Stimulated activated naive B cell treated with anti-CD40 and anti-IgM and Interleukin-4, amounts not matched to agents 10 μg/mL and 1 μg/mL and 100 μg/mL, for 72 hours (primary cell): ENCODE measurements around the gene PDLIM4.

ENCODE experiments used
- ATAC-seq, 2 donors: fragments of 150-1000 bp; cut with Tn5 transposase; replicated peaks; 2 replicates each; pipeline ENCODE4 v1.10.0; 2021; ENCODE audit warnings: moderate library complexity in 1 of 2
- DNase-seq: peaks from one replicate; pipeline ENCODE4 v3.0.0; 2021
- H3K27ac Mint-ChIP-seq: one replicate; pipeline ENCODE4 v1.8.0; 2022; ENCODE audit warnings: mild to moderate bottlenecking, mixed read lengths
- H3K27me3 Mint-ChIP-seq, 2 donors: one replicate each; pipeline ENCODE4 v1.8.0; 2022; ENCODE audit warnings: mixed read lengths in 2 of 2
- H3K36me3 Mint-ChIP-seq, 2 donors: one replicate each; pipeline ENCODE4 v1.8.0; 2022; ENCODE audit warnings: mixed read lengths in 2 of 2, mild to moderate bottlenecking in 1 of 2
- H3K4me1 Mint-ChIP-seq, 2 donors: one replicate each; pipeline ENCODE4 v1.8.0; 2022; ENCODE audit warnings: mixed read lengths in 2 of 2, mild to moderate bottlenecking in 1 of 2
- H3K4me3 Mint-ChIP-seq, 2 donors: one replicate each; pipeline ENCODE4 v1.8.0; 2022; ENCODE audit warnings: mild to moderate bottlenecking in 2 of 2, mixed read lengths in 2 of 2, moderate library complexity in 1 of 2
- H3K9me3 Mint-ChIP-seq, 2 donors: one replicate each; pipeline ENCODE4 v1.8.0; 2022; ENCODE audit warnings: mixed read lengths in 2 of 2, mild to moderate bottlenecking in 1 of 2

The PDLIM4 gene

DNA sequence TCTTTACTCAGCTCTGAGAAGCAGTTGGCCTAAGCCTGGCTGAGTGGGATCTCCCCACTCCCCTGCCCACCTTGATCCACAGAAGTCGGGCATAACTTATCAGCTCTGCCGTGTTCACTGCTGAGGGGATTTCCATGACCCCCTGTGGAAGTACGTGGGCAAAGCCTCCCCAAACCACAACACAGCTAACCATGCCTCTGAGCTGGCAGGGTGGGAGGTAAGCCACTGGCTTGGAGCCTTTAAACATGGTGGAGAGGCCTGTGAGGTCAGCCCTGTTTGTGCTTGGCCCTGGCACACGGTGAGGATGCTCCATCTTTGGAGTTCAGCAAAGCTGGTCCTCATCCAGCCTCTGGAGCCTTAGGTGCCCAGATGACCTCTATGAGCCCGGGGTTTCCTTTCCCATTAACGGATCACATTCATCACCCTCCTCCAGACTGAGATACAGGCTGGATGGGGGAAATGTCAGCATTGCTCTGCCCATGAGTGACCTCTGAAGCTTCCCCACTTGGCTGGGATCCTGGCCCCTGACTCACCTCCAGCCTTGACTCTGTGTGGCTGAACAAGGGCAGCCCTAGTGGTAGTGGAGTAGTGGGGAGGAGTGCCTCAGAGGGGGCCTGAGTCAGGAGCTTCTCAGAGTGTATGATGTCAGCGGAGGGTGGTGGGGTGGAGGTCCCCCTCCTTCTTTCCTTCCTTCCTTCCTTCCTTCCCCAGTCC, 6.2 kb downstream of the PDLIM4 start:
- no peak for DNase-seq
- ATAC-seq = peak; percentile 16 to 35
- H3K9me3 Mint-ChIP-seq = no peaks in the 10 kb centered on the region
- no peak overlapping the region for H3K27ac Mint-ChIP-seq
- peaks cover 28 to 45% of the 10 kb centered on the region in 2 donors for H3K4me1 Mint-ChIP-seq
- H3K36me3 Mint-ChIP-seq = no peaks in the 10 kb centered on the region
- H3K27me3 Mint-ChIP-seq = peaks cover 0 to 7% of the 10 kb centered on the region in 2 donors
- H3K4me3 Mint-ChIP-seq = no peak overlapping the region

DNA sequence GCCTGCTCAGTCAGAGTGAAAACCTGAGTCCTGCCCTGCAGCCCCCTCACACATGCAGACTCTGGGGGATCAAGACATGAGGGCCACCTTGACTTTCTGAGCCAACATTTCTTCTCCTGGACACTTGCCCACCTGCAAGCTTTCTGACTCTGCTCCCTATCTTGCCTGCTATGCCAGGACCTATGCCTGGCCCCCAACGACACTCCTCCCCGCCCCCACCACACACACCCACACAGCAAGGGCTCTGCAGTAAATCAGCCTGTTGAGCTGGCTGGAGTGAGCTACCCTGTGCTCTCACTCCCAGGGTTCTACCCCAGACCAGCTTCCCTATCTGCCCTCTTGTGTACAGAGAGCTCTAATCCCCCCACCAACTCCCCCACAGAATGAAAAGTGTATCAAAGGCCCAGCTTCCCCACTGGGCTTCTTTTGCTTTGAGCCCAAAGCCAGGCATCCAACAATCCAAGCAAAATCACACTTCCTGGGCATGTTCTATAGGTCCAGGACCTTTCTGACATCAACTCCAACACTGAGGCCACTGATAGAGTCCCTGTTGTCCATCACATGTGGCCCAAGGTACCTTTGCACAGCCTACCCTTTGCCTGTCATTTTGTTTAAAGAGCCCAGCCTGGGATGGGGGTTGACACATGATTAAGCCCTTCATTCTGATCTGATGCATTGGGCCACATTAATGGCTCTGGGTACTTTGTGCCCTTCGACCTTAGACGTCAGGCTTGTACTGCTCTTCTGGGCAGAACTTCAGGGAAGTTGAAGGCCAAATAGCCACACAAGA, 7.2 kb downstream of the PDLIM4 start:
- DNase-seq (no peak), ATAC-seq (no peak)
- Mint-ChIP-seq H3K4me1 (peaks cover 35 to 53% of the 10 kb centered on the region in 2 donors), H3K36me3 (no peaks in the 10 kb centered on the region), H3K27me3 (no peaks in the 10 kb centered on the region), H3K4me3 (no peak overlapping the region), H3K27ac (peak overlapping the region; percentile 10), H3K9me3 (no peaks in the 10 kb centered on the region)

GRCh38 chr5:132265336-132266030, 8.0 kb downstream of the PDLIM4 start:
- H3K4me3 Mint-ChIP-seq = no peak overlapping the region
- ATAC-seq = no peak
- H3K9me3 Mint-ChIP-seq = no peaks in the 10 kb centered on the region
- H3K27me3 Mint-ChIP-seq = no peaks in the 10 kb centered on the region
- DNase-seq = no peak
- H3K36me3 Mint-ChIP-seq = no peaks in the 10 kb centered on the region
- peak overlapping the region; percentile 10 for H3K27ac Mint-ChIP-seq
- peaks cover 32 to 46% of the 10 kb centered on the region in 2 donors for H3K4me1 Mint-ChIP-seq

DNA sequence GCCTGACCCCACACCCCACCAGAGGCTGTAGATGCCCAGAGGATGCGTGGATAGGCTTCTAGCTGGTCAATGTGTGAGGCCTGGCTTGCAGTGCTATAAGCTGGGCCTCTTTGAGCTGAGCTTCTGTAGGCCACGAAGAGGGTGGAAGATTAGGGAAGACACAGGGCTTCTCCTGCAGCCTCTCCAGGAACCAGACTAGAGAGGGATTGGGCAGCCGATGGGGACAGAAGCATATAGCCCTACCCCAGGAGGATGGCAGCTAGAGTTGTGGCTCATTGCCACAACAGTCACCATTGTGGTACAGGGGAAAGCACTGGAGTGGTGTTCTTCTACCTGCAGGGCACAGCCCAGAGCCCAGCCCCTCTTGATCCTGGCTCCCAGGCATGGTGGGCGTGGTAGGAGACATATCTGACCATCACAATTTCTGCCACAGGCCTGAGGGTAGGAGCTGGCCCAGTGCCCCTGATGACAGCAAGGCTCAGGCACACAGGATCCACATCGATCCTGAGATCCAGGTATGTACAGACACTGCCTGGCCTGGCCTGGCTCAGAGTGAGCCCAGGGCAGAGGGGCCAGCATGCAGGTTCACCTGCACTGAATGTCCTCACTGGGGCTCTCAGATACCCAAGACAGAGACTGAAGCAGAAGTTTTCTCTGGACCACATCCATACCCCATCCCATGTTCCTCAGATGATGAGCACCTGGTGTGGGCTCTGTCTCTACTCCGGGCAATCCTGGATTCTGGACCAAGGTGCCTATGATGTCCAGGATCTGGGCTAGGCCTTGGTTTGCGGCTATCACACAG, 8.7 kb downstream of the PDLIM4 start:
- no peak overlapping the region for H3K27ac Mint-ChIP-seq

GRCh38 chr5:132266836-132267160, 9.3 kb downstream of the PDLIM4 start:
- H3K27ac Mint-ChIP-seq = no peak overlapping the region
- H3K4me3 Mint-ChIP-seq = no peak overlapping the region
- ATAC-seq (no peak), DNase-seq (no peak)
- H3K36me3 Mint-ChIP-seq = no peaks in the 10 kb centered on the region
- H3K4me1 Mint-ChIP-seq = peaks cover 37 to 50% of the 10 kb centered on the region in 2 donors
- H3K9me3 Mint-ChIP-seq = no peaks in the 10 kb centered on the region
- peaks cover 0 to 9% of the 10 kb centered on the region in 2 donors for H3K27me3 Mint-ChIP-seq

More for the DNA sequence above, 8.7 kb downstream of the PDLIM4 start:
- Mint-ChIP-seq H3K36me3 (no peaks in the 10 kb centered on the region), H3K27me3 (peaks cover 0 to 5% of the 10 kb centered on the region in 2 donors), H3K4me1 (peaks cover 34 to 45% of the 10 kb centered on the region in 2 donors), H3K4me3 (no peak overlapping the region), H3K9me3 (no peaks in the 10 kb centered on the region)
- ATAC-seq = no peak
- no peak for DNase-seq

DNA sequence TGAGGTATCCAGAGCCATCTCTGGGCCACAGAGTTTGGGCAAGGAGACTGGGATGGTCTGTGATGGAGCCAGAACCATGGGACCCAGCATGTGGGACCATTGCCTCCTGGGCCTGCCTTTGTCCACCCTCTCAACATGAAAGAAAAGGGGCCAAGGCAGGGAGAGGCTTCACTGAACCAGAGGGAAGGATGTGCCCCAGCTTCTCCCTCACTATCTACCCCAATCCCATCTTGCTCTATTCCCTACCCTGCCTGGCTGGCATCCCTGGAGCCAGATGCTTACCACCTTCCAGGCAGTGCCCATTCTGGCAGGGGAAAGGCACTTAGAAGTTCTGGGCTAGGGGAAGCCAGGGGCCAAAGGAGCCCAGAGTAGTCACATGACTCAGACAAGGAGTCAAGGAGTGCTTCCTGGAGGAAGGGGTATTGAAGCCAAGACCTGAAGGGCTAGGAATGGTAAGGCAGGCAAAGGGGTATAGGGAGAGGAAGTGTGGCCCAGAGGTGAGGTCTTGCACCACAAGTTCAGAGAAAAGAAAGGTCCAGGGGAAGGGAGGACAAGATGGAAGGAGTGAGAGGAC, 9.8 kb downstream of the PDLIM4 start:
- Mint-ChIP-seq H3K4me3 (peak overlapping the region in 1 of 2 donors; percentile 8), H3K4me1 (peaks cover 37 to 54% of the 10 kb centered on the region in 2 donors), H3K27ac (no peak overlapping the region), H3K27me3 (peaks cover 2 to 13% of the 10 kb centered on the region in 2 donors), H3K36me3 (no peaks in the 10 kb centered on the region), H3K9me3 (no peaks in the 10 kb centered on the region)
- ATAC-seq = no peak
- DNase-seq = no peak

- Mint-ChIP-seq H3K27ac (peak overlapping the region; percentile 67), H3K9me3 (no peaks in the 10 kb centered on the region), H3K36me3 (no peaks in the 10 kb centered on the region), H3K4me1 (peaks cover 42 to 62% of the 10 kb centered on the region in 2 donors), H3K27me3 (peaks cover 9 to 22% of the 10 kb centered on the region in 2 donors), H3K4me3 (no peak overlapping the region)
- ATAC-seq (peak; percentile 10 to 14), DNase-seq (no peak)
These were observed 10.7 kb downstream of the PDLIM4 start for GRCh38 chr5:132267931-132268768.

DNA sequence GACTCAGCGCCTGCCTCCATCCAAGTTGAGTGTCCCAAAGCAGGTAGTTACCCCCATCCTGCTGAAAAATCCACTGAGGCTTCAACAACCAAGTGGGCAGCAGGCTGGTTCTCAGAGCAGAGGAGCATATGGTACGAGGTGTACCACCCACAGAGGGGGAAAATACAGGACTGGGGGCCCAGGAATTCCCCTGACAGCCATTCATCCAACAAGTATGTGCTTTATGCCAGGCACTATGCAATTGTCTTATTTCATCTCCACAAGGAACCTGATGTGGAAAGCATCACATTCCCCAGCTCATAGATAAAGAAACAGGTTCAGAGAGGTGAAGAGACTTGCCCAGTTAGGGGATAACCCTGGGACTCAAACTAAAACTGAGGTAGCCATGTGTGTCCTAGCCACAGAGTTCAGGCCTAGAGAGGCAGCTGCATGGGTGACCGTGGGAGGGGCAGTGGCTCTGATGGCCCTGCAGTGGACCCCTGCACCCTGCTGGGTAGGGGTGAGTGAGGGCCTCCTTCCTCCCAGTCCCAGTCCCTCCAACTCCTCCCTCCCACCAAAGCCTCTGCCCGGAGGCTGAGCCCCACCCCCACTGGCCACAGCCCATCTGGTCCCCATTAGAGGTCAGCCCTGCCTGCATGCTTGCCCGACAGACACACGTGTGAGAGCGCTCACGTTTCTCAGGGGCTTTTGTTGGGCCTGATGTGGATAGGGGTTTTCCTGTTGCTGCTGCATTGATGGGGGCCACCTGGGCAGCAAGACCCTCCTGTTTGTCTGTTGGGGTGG, 11.5 kb downstream of the PDLIM4 start:
- peak; percentile 87 to 92 for ATAC-seq
- no peaks in the 10 kb centered on the region for H3K9me3 Mint-ChIP-seq
- no peaks in the 10 kb centered on the region for H3K36me3 Mint-ChIP-seq
- peaks cover 39 to 57% of the 10 kb centered on the region in 2 donors for H3K4me1 Mint-ChIP-seq
- H3K4me3 Mint-ChIP-seq = no peak overlapping the region
- H3K27me3 Mint-ChIP-seq = peaks cover 15 to 30% of the 10 kb centered on the region in 2 donors
- peak; percentile 35 for DNase-seq
- H3K27ac Mint-ChIP-seq = peak overlapping the region; percentile 67

DNA sequence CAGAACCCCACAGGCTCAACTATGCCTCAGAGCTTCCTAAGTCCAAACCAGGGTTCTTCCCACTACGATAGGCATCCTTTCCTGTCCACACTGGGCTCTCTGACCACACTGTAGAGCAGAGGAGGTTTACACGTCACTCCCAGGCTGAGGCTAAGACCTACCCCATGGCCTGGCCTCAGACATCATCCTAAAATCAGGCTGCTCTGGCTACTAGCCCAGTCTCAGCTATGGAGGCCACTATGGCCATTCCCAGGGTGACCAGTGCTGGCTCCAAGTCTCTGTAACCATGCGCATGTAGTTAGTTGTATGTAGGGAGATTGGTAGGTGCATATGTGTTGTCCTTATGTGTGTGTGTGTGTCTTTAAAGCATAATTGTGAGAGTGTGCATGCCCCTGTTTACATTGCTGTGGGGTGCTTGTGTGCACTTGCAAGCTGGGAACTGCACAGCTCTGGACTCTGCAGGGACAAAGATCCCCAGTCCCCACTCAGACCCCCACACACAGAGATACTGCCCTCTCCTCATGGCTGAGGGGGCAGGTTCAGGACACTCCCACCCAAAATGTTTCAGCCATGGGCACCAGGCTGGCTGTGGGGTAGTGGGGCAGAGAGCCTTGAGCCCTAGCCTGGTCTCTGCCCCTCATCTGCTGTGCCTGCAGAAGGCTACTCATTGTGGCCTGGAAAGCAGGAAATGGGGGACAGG, 12.3 kb downstream of the PDLIM4 start:
- peaks cover 37 to 52% of the 10 kb centered on the region in 2 donors for H3K4me1 Mint-ChIP-seq
- H3K4me3 Mint-ChIP-seq = no peak overlapping the region
- peaks cover 21 to 39% of the 10 kb centered on the region in 2 donors for H3K27me3 Mint-ChIP-seq
- H3K9me3 Mint-ChIP-seq = no peaks in the 10 kb centered on the region
- H3K36me3 Mint-ChIP-seq = no peaks in the 10 kb centered on the region
- DNase-seq = no peak
- no peak overlapping the region for H3K27ac Mint-ChIP-seq
- no peak for ATAC-seq

DNA sequence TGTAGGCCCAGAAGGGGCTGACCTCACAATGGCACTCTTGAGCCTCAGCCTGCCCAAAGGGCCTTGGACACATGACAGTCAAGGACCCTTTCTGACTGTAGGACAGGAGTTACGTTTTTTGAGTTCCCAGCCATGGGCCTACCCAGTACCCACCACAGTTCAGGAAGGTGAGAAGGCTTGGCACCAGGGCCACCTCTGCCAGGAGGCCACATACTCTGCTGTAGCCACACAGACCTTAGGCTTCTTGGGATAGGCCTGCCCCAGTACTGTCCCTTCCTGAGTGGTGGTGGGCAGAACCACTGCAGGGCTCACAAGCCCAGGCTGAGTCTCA, 12.8 kb downstream of the PDLIM4 start:
- ATAC-seq = no peak

DNA sequence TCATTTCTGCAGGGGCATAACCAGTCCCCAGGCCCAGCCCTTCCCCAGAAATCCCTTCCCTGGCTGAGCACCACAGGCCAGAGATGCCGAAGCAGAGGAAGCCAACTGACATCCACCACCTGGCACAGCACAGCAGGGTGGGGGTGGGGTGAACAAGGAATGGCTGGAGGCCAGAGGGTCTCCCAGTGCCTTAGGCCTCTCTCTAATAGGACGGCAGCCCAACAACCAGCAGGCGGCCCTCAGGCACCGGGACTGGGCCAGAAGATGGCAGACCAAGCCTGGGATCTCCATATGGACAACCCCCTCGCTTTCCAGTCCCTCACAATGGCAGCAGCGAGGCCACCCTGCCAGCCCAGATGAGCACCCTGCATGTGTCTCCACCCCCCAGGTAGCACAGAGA, 13.2 kb downstream of the PDLIM4 start:
- H3K36me3 Mint-ChIP-seq = no peaks in the 10 kb centered on the region
- H3K27ac Mint-ChIP-seq = no peak overlapping the region
- ATAC-seq (no peak), DNase-seq (no peak)
- no peaks in the 10 kb centered on the region for H3K9me3 Mint-ChIP-seq
- peaks cover 37 to 51% of the 10 kb centered on the region in 2 donors for H3K4me1 Mint-ChIP-seq
- peaks cover 21 to 48% of the 10 kb centered on the region in 2 donors for H3K27me3 Mint-ChIP-seq
- no peak overlapping the region for H3K4me3 Mint-ChIP-seq

More for the DNA sequence above, 12.8 kb downstream of the PDLIM4 start:
- H3K27ac Mint-ChIP-seq = no peak overlapping the region
- peaks cover 21 to 44% of the 10 kb centered on the region in 2 donors for H3K27me3 Mint-ChIP-seq
- peaks cover 37 to 51% of the 10 kb centered on the region in 2 donors for H3K4me1 Mint-ChIP-seq
- no peak overlapping the region for H3K4me3 Mint-ChIP-seq
- no peaks in the 10 kb centered on the region for H3K36me3 Mint-ChIP-seq
- no peak for DNase-seq
- H3K9me3 Mint-ChIP-seq = no peaks in the 10 kb centered on the region
